Nasal cavity respiratory epithelium epithelial cell of viscerocranial mucosa (primary cell): Measurements from ENCODE around the gene VN1R5. TPM values are rescaled to one million over a fixed set of nuclear protein-coding genes. Genes with fewer than 3 reads are reported as not detected.

ENCODE experiments used
- total RNA-seq: library from RNA; depleted of rRNA; stranded (reverse); fragments of >200 nt; gene quantifications from 2 replicates; pipeline ENCODE4 v1.2.3, GENCODE V29; 2014

The VN1R5 gene
- total RNA-seq, result not detected in 2 replicates

DNA sequence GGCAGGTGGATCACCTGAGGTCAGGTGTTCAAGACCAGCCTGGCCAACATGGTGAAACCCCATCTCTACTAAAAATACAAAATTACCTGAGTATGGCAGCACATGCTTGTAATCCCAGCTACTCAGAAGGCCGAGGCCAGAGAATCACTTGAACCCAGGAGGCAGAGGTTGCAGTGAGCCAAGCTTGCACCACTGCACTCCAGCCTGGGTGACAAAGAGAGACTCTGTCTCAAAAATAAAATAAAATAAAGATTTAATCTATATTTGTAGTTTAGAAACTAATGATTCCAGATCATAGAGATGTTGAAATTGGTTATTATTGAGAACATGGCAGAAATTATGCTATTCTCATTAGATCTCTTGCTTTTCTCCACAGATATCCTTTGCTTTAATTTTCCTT lies at the start of gene VN1R5:
VN1R5 (plus strand) TSS at position 301 of the 400 bp plus-strand sequence.

Other genes starting within 250 kb of the VN1R5 start
- gene ZNF695, start 248.0 kb upstream of the VN1R5 start, total RNA-seq, result 0.21 and 0.68 TPM in 2 replicates
- gene ZNF670, start 177.3 kb upstream of the VN1R5 start, total RNA-seq, result 3.6 and 6.2 TPM in 2 replicates
- gene ZNF669, start 151.7 kb upstream of the VN1R5 start, total RNA-seq, result 11.3 and 13.0 TPM in 2 replicates
- 22.2 and 43.1 TPM in 2 replicates for gene ZNF124, start 84.1 kb upstream of the VN1R5 start, total RNA-seq
- 11.3 and 15.2 TPM in 2 replicates for gene ZNF496, start 75.8 kb downstream of the VN1R5 start, total RNA-seq
- gene NLRP3, start 160.1 kb downstream of the VN1R5 start, total RNA-seq, result not detected in 2 replicates
- not detected in 2 replicates for gene OR2B11, start 202.0 kb downstream of the VN1R5 start, total RNA-seq